MM.1S (cell line): ENCODE data around the gene UCP3.

Experiments used
- DNase-seq: peaks from one replicate; pipeline ENCODE4 v3.0.0-alpha.2; 2015
- H2AFZ ChIP-seq: fragments of 300-600 bp; sonication (generic); 2 replicates; pipeline ENCODE4 v1.6.0; 2016; ENCODE audit warnings: antibody characterized with exemption, low read length
- H3F3A ChIP-seq: fragments of 300-600 bp; sonication (generic); 2 replicates; pipeline ENCODE4 v1.6.1; 2016; ENCODE audit warnings: mild to moderate bottlenecking, antibody characterized with exemption, low read length, moderate library complexity, mixed read lengths; ENCODE audit not compliant: insufficient read depth
- H3K27ac ChIP-seq: fragments of 300-600 bp; sonication (generic); 2 replicates; pipeline ENCODE4 v1.5.1; 2016; ENCODE audit warnings: mild to moderate bottlenecking, low read length
- H3K27me3 ChIP-seq: fragments of 300-600 bp; sonication (generic); replicated peaks from 2 replicates; pipeline ENCODE4 v1.6.0; 2016; ENCODE audit warnings: low read length; ENCODE audit not compliant: insufficient read depth
- H3K36me3 ChIP-seq: fragments of 300-600 bp; sonication (generic); replicated peaks from 2 replicates; pipeline ENCODE4 v1.6.1; 2016; ENCODE audit warnings: mild to moderate bottlenecking, low read length, mixed read lengths; ENCODE audit not compliant: insufficient read depth
- H3K4me1 ChIP-seq: fragments of 300-600 bp; sonication (generic); 2 replicates; pipeline ENCODE4 v1.6.1; 2016; ENCODE audit warnings: low read length, mixed read lengths
- H3K4me2 ChIP-seq: fragments of 300-600 bp; sonication (generic); 2 replicates; pipeline ENCODE4 v1.6.0; 2016; ENCODE audit warnings: low read depth, low read length
- H3K4me3 ChIP-seq: fragments of 300-600 bp; sonication (generic); 2 replicates; pipeline ENCODE4 v1.5.1; 2016; ENCODE audit warnings: low read length, mixed read lengths
- H3K79me2 ChIP-seq: fragments of 300-600 bp; sonication (generic); 2 replicates; pipeline ENCODE4 v1.6.1; 2016; ENCODE audit warnings: mixed run types, low read length, mixed read lengths
- H3K9ac ChIP-seq: fragments of 300-600 bp; sonication (generic); 2 replicates; pipeline ENCODE4 v1.6.1; 2016; ENCODE audit warnings: low read length, mixed read lengths
- H3K9me2 ChIP-seq: fragments of 300-600 bp; sonication (generic); replicated peaks from 2 replicates; pipeline ENCODE4 v1.6.1; 2016; ENCODE audit warnings: mild to moderate bottlenecking, low read length, mixed read lengths; ENCODE audit not compliant: insufficient read depth
- H3K9me3 ChIP-seq: fragments of 300-600 bp; sonication (generic); replicated peaks from 2 replicates; pipeline ENCODE4 v1.6.1; 2016; ENCODE audit warnings: mild to moderate bottlenecking, low read length, mixed read lengths; ENCODE audit not compliant: insufficient read depth
- H4K20me1 ChIP-seq: fragments of 300-600 bp; sonication (generic); 2 replicates; pipeline ENCODE4 v1.6.1; 2016; ENCODE audit warnings: mild to moderate bottlenecking, low read length, moderate library complexity, mixed read lengths; ENCODE audit not compliant: insufficient read depth
- EZH2 ChIP-seq: fragments of 300-600 bp; sonication (generic); optimal IDR thresholded peaks from 2 replicates; pipeline ENCODE3; 2017; ENCODE audit warnings: low read depth, mild to moderate bottlenecking, antibody characterized with exemption, low read length, mixed read lengths
- EZH2phosphoT487 ChIP-seq: fragments of 300-600 bp; sonication (generic); IDR thresholded peaks from 2 replicates; pipeline ENCODE4 v1.6.1; 2018; ENCODE audit warnings: antibody characterized with exemption, low read length
- TF ChIP-seq, protein P1 (sequence below): fragments of 300-600 bp; sonication (generic); IDR thresholded peaks from 2 replicates; pipeline ENCODE4 v1.5.1; 2016; ENCODE audit warnings: antibody characterized with exemption, low read length, mixed read lengths

UCP3 gene

DNA sequence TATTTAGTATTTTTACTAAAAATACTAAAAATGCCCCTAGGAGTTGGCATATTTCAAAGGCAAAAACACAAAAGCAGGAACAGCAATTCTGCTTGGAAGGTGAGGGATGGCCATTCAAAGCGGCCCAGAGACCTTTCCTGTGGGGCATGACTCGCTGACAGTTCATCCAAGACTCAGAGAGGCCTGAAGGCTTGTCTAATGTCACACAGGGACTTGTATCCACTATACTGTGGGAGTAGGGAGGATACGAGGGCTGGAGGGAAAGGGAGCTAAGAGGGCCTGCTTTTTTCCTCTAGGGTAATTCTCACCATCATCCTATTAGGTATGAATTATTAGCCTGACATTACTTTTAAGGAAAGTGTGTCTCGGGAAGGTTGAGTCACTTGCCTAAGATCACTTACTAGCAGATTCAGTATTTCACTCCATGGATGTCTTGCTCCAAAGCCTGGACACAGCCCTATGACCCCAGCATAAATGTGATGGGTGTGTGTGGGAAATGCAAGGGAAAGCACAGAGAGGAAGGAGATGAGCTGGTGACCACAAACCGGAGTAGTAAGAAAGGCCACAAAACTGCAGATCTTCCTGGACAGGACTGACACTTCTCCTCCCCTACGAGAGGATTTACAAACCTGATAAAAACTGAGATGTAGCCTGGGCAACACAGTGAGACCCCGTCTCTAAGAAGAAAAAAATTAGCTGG lies 16.7 kb upstream of the UCP3 start:
- Histone ChIP-seq H3K27me3 (no peaks in the 10 kb centered on the region), H3K36me3 (no peaks in the 10 kb centered on the region), H3K4me2 (no peak overlapping the region), H3K4me3 (no peak overlapping the region), H3K9me3 (no peaks in the 10 kb centered on the region), H3K9me2 (no peaks in the 10 kb centered on the region), H3K79me2 (no peaks in the 10 kb centered on the region), H2AFZ (no peak overlapping the region), H3K9ac (no peak overlapping the region), H3K27ac (no peak overlapping the region), H3F3A (peaks cover 9% of the 10 kb centered on the region), H4K20me1 (no peaks in the 10 kb centered on the region), H3K4me1 (peaks cover 13% of the 10 kb centered on the region)
- TF ChIP-seq EZH2phosphoT487 (no peak), EZH2 (no peak)
- TF ChIP-seq, protein P1, sequence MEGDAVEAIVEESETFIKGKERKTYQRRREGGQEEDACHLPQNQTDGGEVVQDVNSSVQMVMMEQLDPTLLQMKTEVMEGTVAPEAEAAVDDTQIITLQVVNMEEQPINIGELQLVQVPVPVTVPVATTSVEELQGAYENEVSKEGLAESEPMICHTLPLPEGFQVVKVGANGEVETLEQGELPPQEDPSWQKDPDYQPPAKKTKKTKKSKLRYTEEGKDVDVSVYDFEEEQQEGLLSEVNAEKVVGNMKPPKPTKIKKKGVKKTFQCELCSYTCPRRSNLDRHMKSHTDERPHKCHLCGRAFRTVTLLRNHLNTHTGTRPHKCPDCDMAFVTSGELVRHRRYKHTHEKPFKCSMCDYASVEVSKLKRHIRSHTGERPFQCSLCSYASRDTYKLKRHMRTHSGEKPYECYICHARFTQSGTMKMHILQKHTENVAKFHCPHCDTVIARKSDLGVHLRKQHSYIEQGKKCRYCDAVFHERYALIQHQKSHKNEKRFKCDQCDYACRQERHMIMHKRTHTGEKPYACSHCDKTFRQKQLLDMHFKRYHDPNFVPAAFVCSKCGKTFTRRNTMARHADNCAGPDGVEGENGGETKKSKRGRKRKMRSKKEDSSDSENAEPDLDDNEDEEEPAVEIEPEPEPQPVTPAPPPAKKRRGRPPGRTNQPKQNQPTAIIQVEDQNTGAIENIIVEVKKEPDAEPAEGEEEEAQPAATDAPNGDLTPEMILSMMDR, result no peak
- no peak for DNase-seq

DNA sequence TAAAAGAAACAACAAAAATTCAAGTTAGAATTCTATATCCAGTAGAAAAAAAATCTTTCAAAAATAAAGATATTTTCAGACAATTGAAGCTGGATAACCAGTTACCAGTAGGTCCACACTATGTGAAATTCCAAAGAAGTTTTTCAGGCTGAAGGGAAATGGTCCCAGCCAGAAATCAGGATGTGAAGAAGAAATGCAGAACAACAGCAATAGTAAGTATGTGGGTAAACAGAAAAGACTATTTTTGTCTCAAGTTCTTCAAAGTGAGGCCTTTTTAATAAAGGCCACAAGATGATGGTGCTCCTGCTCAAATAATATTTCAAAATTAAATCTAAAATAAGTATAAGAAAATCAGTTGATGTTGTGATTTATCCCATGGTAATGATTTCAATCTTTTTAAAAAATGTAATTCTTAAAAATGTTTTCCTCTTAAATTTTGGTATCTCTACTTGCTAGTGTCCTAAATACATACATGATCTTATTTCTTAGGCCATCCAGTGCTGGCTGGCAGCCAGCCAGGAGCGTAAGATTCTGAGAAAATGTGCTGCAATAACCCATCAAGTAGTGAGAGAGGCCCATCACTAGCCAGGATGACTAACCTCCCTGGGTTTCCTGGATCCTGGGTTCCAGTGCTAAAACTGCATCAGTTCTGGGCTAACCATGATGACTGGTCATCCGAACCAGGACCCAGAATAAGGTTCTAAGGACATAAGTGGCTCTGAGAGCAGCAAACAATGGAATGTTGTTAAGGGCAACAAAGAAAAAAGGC lies 15.6 kb upstream of the UCP3 start:
- H3K79me2 ChIP-seq, result no peaks in the 10 kb centered on the region
- no peak overlapping the region for H2AFZ ChIP-seq
- no peak overlapping the region for H3K9ac ChIP-seq
- no peak for TF ChIP-seq EZH2phosphoT487
- H4K20me1 ChIP-seq, result no peaks in the 10 kb centered on the region
- H3K4me2 ChIP-seq, result no peak overlapping the region
- no peak overlapping the region for H3K4me3 ChIP-seq
- no peaks in the 10 kb centered on the region for H3K36me3 ChIP-seq
- H3F3A ChIP-seq, result no peaks in the 10 kb centered on the region
- no peak overlapping the region for H3K27ac ChIP-seq
- H3K9me3 ChIP-seq, result no peaks in the 10 kb centered on the region
- H3K27me3 ChIP-seq, result no peaks in the 10 kb centered on the region
- DNase-seq, result no peak
- peaks cover under 1% of the 10 kb centered on the region; the same call in 1 of the 2 replicates for H3K4me1 ChIP-seq
- H3K9me2 ChIP-seq, result no peaks in the 10 kb centered on the region

DNA sequence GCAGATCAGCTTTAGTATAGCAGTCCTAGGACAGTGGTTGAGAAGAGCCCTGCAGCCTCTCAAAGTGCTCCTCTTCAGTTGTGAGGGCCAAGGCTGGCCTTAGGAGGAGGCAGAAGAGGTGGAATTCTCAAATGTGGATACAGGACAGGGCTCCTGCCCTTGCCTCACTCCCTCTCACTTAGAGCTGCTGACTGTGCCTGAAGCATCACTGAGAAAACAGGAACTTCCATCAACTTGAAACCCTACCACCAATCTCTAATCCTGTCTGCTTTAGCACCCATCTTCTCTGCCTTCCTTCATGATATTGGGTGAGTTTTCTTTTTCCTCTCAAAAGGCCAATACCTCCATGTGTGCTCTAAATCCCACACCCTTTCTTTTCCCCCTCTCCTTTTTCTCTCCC lies 14.4 kb upstream of the UCP3 start:
- Histone ChIP-seq H3K4me2 (no peak overlapping the region), H3K4me1 (no peaks in the 10 kb centered on the region; the same call in 1 of the 2 replicates)
- DNase-seq, result no peak

More for the DNA sequence above, 14.4 kb upstream of the UCP3 start:
- Histone ChIP-seq H3K9ac (no peak overlapping the region), H3K9me2 (no peaks in the 10 kb centered on the region), H3K4me3 (no peak overlapping the region), H3F3A (no peaks in the 10 kb centered on the region), H4K20me1 (no peaks in the 10 kb centered on the region), H2AFZ (no peak overlapping the region), H3K79me2 (no peaks in the 10 kb centered on the region), H3K36me3 (no peaks in the 10 kb centered on the region), H3K27ac (no peak overlapping the region), H3K27me3 (no peaks in the 10 kb centered on the region), H3K9me3 (no peaks in the 10 kb centered on the region)
- TF ChIP-seq, protein P1, result no peak
